ENCODE results near the gene ARL14EP.

ARL14EP gene

GRCh38 chr11:30322826-30323710 is at the start of gene ARL14EP:
TSS of gene ARL14EP (plus strand) at chr11:30323104. CDS start at chr11:30330949, 7,845 bp downstream.
- DNase-seq (ENCODE audit: low read depth, low spot score), result peak; percentile 90

GRCh38 chr11:30277176-30277575 is 45.7 kb upstream of the ARL14EP start:
- DNase-seq (ENCODE audit: low read depth, low spot score), result no peak

DNA sequence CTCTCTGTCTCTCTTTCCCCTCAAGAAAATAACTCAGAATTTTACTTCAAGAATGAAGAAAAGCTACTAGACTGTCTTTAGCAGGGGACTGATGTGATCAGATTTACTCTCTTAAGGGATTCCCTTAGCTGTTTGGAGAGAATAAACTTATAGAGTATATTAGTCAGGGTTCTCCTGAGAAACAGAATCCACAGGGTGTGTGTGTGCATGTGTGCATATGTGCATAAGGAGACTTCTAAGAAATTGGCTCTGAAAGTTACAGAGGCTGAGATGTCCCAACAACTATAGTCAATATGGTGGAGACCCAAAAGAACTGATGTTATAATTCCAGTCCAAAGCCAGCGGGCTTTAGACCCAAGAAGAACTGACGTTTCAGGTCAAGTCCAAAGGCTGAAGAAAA is 43.1 kb upstream of the ARL14EP start:
- DNase-seq (ENCODE audit: low read depth, low spot score), result no peak

GRCh38 chr11:30281476-30282288 is 41.2 kb upstream of the ARL14EP start:
- DNase-seq (ENCODE audit: low read depth, low spot score), result no peak

DNA sequence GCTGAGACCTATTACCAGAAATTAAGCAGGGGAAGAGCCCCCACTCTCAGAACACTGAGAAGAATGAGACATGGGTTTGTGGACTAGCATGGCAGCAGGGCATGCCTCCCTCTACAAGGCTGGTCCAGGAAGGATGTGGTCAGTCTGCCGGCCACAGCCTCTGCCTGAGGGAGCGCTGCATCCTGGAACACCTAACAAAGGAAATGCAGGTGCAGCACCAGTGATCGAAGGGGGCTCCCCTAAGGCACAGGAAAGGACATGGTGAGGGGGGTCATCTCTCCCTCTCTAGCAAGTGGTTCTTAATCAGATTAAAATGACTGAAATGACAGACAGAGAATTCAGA is 40.6 kb upstream of the ARL14EP start:
- no peak for DNase-seq (ENCODE audit: low read depth, low spot score)

- DNase-seq (ENCODE audit: low read depth, low spot score), result no peak
Observed at GRCh38 chr11:30284836-30285235, 38.1 kb upstream of the ARL14EP start.

DNA sequence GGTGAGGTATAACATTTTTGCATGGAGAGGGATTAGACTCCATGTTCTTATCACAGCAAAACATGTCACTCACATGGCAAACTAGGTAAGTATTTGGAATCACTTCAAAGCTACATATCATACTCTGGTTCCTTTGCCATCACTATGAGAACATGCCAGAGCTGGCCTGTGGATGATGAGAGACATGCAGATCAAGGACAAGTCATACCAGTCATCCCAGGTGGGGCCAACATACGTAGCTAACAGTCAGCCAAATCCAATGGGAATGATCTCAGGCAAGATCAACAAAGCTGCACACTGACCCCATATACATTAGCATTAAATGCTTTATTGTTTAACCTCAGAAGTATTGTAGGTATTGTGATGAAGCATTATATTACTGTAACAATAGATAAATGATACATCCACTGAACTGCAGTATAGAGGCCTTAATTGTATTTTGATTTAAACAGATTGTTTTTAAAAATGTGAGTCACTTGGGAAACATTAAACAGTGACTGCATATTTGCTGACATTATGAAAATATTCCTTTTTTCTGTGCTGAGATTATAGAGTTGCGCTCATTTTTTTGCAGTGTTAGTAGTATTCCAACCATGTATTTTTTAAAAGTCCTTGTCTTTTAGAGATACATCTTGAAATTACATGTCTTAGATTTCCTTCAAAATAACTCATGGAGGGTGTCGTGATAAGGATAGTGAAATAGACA is 37.3 kb upstream of the ARL14EP start:
- DNase-seq (ENCODE audit: low read depth, low spot score), result no peak

- no peak for DNase-seq (ENCODE audit: low read depth, low spot score)
Observed at GRCh38 chr11:30291331-30291730, 31.6 kb upstream of the ARL14EP start.

DNA sequence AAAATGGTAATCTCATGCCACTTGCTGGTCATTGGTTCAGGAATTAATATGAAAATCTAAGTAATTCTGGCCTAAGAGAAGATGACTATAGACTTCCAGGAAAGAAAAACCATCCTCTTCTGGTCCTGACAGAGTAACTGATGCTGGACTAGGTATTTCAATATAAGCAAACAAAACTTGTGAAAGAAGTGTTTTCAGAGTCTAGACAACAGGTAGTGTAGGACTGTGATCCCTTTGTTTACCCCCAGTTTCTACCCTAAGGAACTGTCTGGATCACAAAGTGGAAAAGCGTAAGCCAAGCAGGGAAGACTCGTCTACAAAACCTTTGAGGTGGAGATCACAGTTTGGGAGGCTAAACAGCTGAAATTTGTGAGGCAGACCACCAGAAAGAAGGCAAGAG is 30.4 kb upstream of the ARL14EP start:
- DNase-seq (ENCODE audit: low read depth, low spot score), result no peak

GRCh38 chr11:30295178-30295885 is 27.6 kb upstream of the ARL14EP start:
- DNase-seq (ENCODE audit: low read depth, low spot score), result no peak

- DNase-seq (ENCODE audit: low read depth, low spot score), result no peak
Observed at GRCh38 chr11:30304620-30305019, 18.3 kb upstream of the ARL14EP start.

DNA sequence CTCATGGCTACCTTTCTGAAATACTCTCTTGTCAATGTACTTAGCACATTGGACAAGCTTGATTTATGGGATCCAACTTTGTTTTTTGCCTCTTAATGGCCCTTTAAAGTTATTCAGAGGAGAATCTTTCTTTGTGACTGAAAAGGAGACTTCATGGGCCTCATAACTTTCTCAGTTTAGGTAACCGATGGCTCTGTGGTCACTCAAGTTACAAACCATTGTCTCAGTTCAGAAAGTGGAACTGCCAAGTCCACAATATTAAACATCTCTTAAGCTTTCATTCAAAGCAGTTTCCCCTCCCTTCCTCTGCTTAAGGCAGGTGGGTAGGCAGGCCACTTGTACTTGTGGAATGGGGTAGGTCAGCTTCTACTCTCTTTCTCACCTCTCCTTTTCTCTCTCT is 12.3 kb upstream of the ARL14EP start:
- no peak for DNase-seq (ENCODE audit: low read depth, low spot score)

DNA sequence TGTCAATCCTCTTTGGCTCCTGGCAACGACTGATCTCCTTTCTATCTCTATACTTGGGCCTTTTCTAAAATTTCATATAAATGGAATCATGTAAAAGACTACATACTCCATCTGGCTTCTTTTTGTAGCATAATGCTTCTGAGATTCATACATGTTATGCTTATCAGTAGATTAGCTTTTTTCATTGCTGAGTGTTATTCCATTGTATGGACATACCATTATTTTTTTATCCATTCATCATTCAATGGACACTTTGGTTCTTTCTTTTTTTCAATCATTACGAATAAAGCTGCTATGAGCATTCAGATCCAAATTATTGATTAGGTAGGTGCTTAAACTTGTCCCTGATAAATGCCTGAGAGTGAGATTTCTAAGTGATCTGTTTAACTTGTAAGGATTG is 11.7 kb upstream of the ARL14EP start:
- DNase-seq (ENCODE audit: low read depth, low spot score), result no peak

- no peak for DNase-seq (ENCODE audit: low read depth, low spot score)
Observed at GRCh38 chr11:30312243-30312642, 10.7 kb upstream of the ARL14EP start.

- DNase-seq (ENCODE audit: low read depth, low spot score), result no peak
Observed at GRCh38 chr11:30313580-30313979, 9.3 kb upstream of the ARL14EP start.

DNA sequence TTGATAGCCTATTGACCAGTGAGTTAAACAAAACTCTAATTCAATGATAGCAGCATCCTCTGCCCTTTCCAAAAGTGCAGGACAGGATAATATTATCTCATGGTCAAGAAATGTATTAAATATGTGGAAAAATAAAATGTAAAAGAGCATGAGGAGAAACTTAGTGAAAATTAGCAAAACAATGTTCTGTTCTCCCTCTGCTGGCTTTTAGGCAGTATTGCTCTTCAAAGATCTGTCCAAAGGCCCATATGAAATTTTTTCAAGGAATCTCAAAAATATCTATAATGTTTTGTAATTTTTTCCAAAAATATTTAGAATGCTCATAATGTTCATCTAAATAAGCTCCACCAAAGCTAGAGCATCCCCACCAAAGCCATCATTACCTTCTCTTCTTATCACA is 8.3 kb upstream of the ARL14EP start:
- DNase-seq (ENCODE audit: low read depth, low spot score), result no peak

DNA sequence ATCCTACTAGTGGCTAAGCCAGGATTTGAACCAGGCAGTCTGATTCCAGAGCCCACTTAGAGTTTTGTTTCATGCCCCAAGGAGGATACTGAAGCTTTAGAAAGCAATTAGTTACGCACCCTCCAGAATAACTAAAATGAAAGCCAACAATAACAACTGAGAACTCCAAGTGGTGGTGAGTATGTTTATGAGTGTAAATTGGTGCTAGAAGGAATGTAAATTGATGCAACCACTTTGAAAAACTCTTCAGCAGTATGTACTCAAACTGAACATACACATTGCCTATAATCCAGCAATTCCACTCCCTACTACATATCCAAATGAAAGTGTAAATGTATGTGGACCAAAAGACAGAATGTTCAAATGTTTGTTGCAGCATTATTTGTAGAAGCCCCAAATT is 6.7 kb upstream of the ARL14EP start:
- no peak for DNase-seq (ENCODE audit: low read depth, low spot score)

DNA sequence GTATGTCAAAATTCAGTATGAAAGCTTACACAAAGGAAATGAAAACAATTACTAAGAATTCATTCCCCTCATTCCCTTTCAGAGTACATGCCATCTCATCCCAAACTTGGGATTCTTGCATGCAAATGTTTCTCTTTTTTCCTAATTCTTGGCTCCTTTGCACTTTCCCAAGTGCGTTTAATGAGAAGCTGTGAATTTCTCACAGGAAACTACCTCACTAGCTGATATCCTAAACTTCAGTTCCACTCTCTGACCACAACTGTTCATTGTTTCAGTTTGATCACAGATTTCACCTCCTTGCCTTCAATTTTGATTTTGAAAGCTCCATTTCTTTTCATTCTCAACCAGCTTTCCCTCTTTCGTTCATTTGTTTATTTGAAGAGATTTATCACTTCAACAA is 5.9 kb upstream of the ARL14EP start:
- DNase-seq (ENCODE audit: low read depth, low spot score), result no peak

- no peak for DNase-seq (ENCODE audit: low read depth, low spot score)
Observed at GRCh38 chr11:30321321-30321720, 1.6 kb upstream of the ARL14EP start.

DNA sequence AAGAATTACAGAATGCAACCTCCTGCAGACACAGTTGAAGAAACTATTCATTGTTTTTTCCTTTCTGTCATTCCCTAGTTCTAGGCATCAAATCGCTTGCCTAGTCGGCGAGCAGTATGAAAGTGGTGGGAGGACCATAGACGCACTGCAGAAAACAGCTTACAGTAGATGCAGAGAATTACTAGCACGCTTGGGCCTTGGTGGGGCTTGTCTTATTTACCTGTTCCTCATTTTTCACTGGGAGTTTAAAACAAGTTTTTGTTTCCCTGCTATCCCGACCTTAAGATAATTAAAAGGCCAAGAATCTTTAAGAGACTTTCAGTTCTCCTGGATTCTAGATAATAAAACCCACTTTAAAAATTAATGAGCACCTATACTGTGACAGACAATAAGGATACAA is 713 bp upstream of the ARL14EP start:
- no peak for DNase-seq (ENCODE audit: low read depth, low spot score)

- DNase-seq (ENCODE audit: low read depth, low spot score), result no peak
Observed at GRCh38 chr11:30326114-30326778, 3.3 kb downstream of the ARL14EP start.

Data from smooth muscle cell of the brain vasculature (primary cell).